HepG2 (cell line): ENCODE measurements around the gene PLCB4. TPM values are rescaled to one million over a fixed set of nuclear protein-coding genes. Genes with fewer than 3 reads are reported as not detected.

Experiments
- ATAC-seq: fragments of 200-7000 bp; cut with Tn5 transposase; 3 replicates; pipeline ENCODE4 v1.9.1; 2020; ENCODE audit warnings: mild to moderate bottlenecking, moderate library complexity
- BruUV-seq: library from RNA; stranded (reverse); fragments of 400-500 nt; replicated peaks from 2 replicates; lab custom pipeline; 2021; lab: Mats Ljungman, UMichigan
- CTCF ChIA-PET: fragments of 300-600 bp; formaldehyde crosslinking; extraction: SDS; loops from one replicate; lab custom pipeline; 2021; ENCODE audit warnings: low total read pairs, inconsistent platforms, low intra/inter-chr PET ratio; lab: Yijun Ruan, JAX
- POLR2A ChIA-PET: fragments of 350-600 bp; sonication (Branson Sonifier 250); formaldehyde crosslinking; loops from one replicate; lab custom pipeline; 2020; ENCODE audit warnings: antibody characterized with exemption, inconsistent platforms; lab: Yijun Ruan, JAX
- DNase-seq: peaks from one replicate; pipeline ENCODE4 v3.0.0-alpha.2; 2015; ENCODE audit warnings: low spot score
- FAIRE-seq: peaks from 3 replicates; lab custom pipeline; 2011; peaks lifted over from hg19 to GRCh38; lab: Jason Lieb, UNC
- H2AFZ ChIP-seq: one replicate; pipeline ENCODE4 v1.6.1; 2011; ENCODE audit warnings: low read length, inconsistent platforms
- H3K27ac ChIP-seq: fragments of 300-600 bp; 3 replicates; pipeline ENCODE4 v1.8.0; 2011; ENCODE audit warnings: mixed run types, mild to moderate bottlenecking, mixed read lengths, low read length, inconsistent platforms; ENCODE audit not compliant: insufficient read depth; ENCODE audit errors: extremely low read length
- H3K27me3 ChIP-seq, 2 experiments: fragments of 200-600 bp in 1 of 2; 2 replicates in 1 of 2; 3 replicates in 1 of 2; pipeline versions ENCODE4 v1.6.0 to v1.8.0; 2011; ENCODE audit warnings: low read length in 2 of 2, mild to moderate bottlenecking in 2 of 2, moderate library complexity in 2 of 2, inconsistent platforms in 1 of 2; ENCODE audit not compliant: insufficient read depth in 2 of 2, control insufficient read depth in 1 of 2
- H3K36me3 ChIP-seq, 2 experiments: fragments of 200-600 bp in 1 of 2; replicated peaks in 1 of 2; 2 replicates in 1 of 2; 3 replicates in 1 of 2; pipeline versions ENCODE4 v1.5.1 to v1.8.0; 2011; ENCODE audit warnings: low read length in 2 of 2, inconsistent platforms in 1 of 2; ENCODE audit not compliant: insufficient read depth in 2 of 2, control insufficient read depth in 1 of 2
- H3K4me1 ChIP-seq: 2 replicates; pipeline ENCODE4 v1.5.1; 2012; ENCODE audit warnings: low read length, inconsistent platforms; ENCODE audit not compliant: insufficient read depth
- H3K4me2 ChIP-seq: 2 replicates; pipeline ENCODE4 v1.6.0; 2011; ENCODE audit warnings: low read depth, low read length, inconsistent platforms
- H3K4me3 ChIP-seq, 3 experiments: fragments of 200-600 bp in 1 of 3; sonication (generic), shearing (Covaris generic) in 1 of 3; replicated peaks in 1 of 3; 2 replicates each; pipeline ENCODE4 v1.5.1; 2011 to 2016; ENCODE audit warnings: low read length in 3 of 3, inconsistent platforms in 2 of 3, low read depth in 2 of 3, mild to moderate bottlenecking in 2 of 3, control low read depth in 1 of 3, mixed read lengths in 1 of 3; ENCODE audit not compliant: insufficient read depth in 1 of 3
- H3K79me2 ChIP-seq: one replicate; pipeline ENCODE4 v1.6.1; 2011; ENCODE audit warnings: low read length, inconsistent platforms; ENCODE audit not compliant: insufficient read depth
- H3K9ac ChIP-seq: 2 replicates; pipeline ENCODE4 v1.6.0; 2011; ENCODE audit warnings: mild to moderate bottlenecking, low read depth, low read length, inconsistent platforms; ENCODE audit not compliant: insufficient read depth
- H3K9me3 ChIP-seq: 2 replicates; pipeline ENCODE4 v1.5.1; 2012; ENCODE audit warnings: mild to moderate bottlenecking, low read length
- H4K20me1 ChIP-seq: 2 replicates; pipeline ENCODE4 v1.6.0; 2011; ENCODE audit warnings: inconsistent platforms, mild to moderate bottlenecking, low read length, moderate library complexity; ENCODE audit not compliant: insufficient read depth
- AGO1 ChIP-seq: fragments of 200-400 bp; formaldehyde crosslinking; IDR thresholded peaks from 2 replicates; pipeline ENCODE4 v1.6.1; 2017; ENCODE audit warnings: mild to moderate bottlenecking, low read depth, low read length, moderate library complexity; ENCODE audit not compliant: poor library complexity, severe bottlenecking
- AHR ChIP-seq: IDR thresholded peaks from 2 replicates; pipeline ENCODE4 v1.6.1; 2018; ENCODE audit warnings: missing genetic modification reagents, missing compliant biosample characterization
- CCAR2 ChIP-seq: fragments of 200-400 bp; formaldehyde crosslinking; optimal IDR thresholded peaks from 2 replicates; pipeline ENCODE3; 2018; ENCODE audit warnings: low read depth, mild to moderate bottlenecking, low read length, moderate library complexity
- CREB1 ChIP-seq, 2 experiments: fragments of 450-650 bp in 1 of 2; IDR thresholded peaks; 2 replicates each; pipeline ENCODE4 v1.6.1; 2016 to 2017; ENCODE audit warnings: control low read depth in 1 of 2, mild to moderate bottlenecking in 1 of 2, missing compliant biosample characterization in 1 of 2, missing genetic modification characterization in 1 of 2
- NFIC ChIP-seq: IDR thresholded peaks from 2 replicates; pipeline ENCODE4 v1.6.1; 2012; ENCODE audit warnings: mild to moderate bottlenecking, low read length, inconsistent platforms
- ONECUT2 ChIP-seq: sonication (generic); formaldehyde crosslinking; IDR thresholded peaks from 2 replicates; pipeline ENCODE4 v1.4.0; 2020; ENCODE audit warnings: missing genetic modification reagents
- PRPF4 ChIP-seq: fragments of 200-400 bp; formaldehyde crosslinking; IDR thresholded peaks from 2 replicates; pipeline ENCODE4 v1.6.1; 2016; ENCODE audit warnings: low read length, low read depth; ENCODE audit not compliant: poor library complexity, severe bottlenecking
- PTBP1 ChIP-seq: fragments of 200-400 bp; formaldehyde crosslinking; IDR thresholded peaks from 2 replicates; pipeline ENCODE4 v1.6.1; 2018; ENCODE audit warnings: low read length, low read depth; ENCODE audit not compliant: poor library complexity, severe bottlenecking
- SETDB1 ChIP-seq: sonication (generic); formaldehyde crosslinking; IDR thresholded peaks from 2 replicates; pipeline ENCODE4 v1.5.1; 2020; ENCODE audit warnings: missing genetic modification reagents, mild to moderate bottlenecking, borderline replicate concordance
- TCF7 ChIP-seq: sonication (generic); IDR thresholded peaks from 2 replicates; pipeline ENCODE4 v1.6.1; 2016; ENCODE audit warnings: antibody characterized with exemption, low read depth
- ZMYM3 ChIP-seq: sonication (generic); formaldehyde crosslinking; IDR thresholded peaks from 2 replicates; pipeline ENCODE4 v1.5.1; 2020; ENCODE audit warnings: mild to moderate bottlenecking, missing genetic modification reagents
- ZNF235 ChIP-seq: sonication (generic); formaldehyde crosslinking; IDR thresholded peaks from 2 replicates; pipeline ENCODE4 v1.8.1; 2023; ENCODE audit warnings: mild to moderate bottlenecking, missing genetic modification reagents, borderline replicate concordance
- ZNF501 ChIP-seq: sonication (generic); formaldehyde crosslinking; IDR thresholded peaks from 2 replicates; pipeline ENCODE4 v1.5.1; 2020; ENCODE audit warnings: mild to moderate bottlenecking, moderate library complexity, missing genetic modification reagents
- WGBS: methylation state at CpG from one replicate; pipeline ENCODE4 v1.1.6; 2017; ENCODE audit warnings: low lambda C conversion rate; 5-methylcytosine and 5-hydroxymethylcytosine counted together
- in situ Hi-C: cut with HindIII; loops from 2 replicates; pipeline ENCODE4 v1.10.0; 2017; ENCODE audit warnings: low pct_unique_long_range_greater_than_20kb; ENCODE audit not compliant: extremely low pct_ligation_motif_present
- intact Hi-C: fragments of 100-400 bp; cut with micrococcal nuclease; formaldehyde crosslinking; loops from one replicate; pipeline ENCODE4 v1.10.0; 2022; ENCODE audit not compliant: unreplicated experiment
- polyA plus RNA-seq, 8 experiments: library from polyadenylated mRNA; depleted of rRNA in 3 of 8; stranded (reverse) in 7 of 8; unstranded in 1 of 8; fragments of >200 nt; fragmentation: Illumina TruSeq in 4 of 8; extraction: Trizol in 4 of 8; gene quantifications; 2 replicates each; pipeline versions ENCODE4 v1.2.1 to v1.2.3, GENCODE V29; 2011 to 2016; ENCODE audit warnings: low read depth in 4 of 8, missing spikeins in 1 of 8, mixed read lengths in 1 of 8; ENCODE audit not compliant: insufficient read depth in 1 of 8
- total RNA-seq, 5 experiments: library from RNA; depleted of rRNA; stranded (reverse); fragments of >200 nt; fragmentation: Illumina TruSeq; extraction: Trizol; gene quantifications; 2 replicates each; pipeline ENCODE4 v1.2.3, GENCODE V29; 2016; ENCODE audit warnings: low read depth in 1 of 5
- TF ChIP-seq, protein P1 (sequence below): sonication (generic); formaldehyde crosslinking; IDR thresholded peaks from 2 replicates; pipeline ENCODE4 v1.5.0; 2020; ENCODE audit warnings: mild to moderate bottlenecking, low read depth, missing genetic modification reagents, borderline replicate concordance
- TF ChIP-seq, protein P2 (sequence below): sonication (generic); formaldehyde crosslinking; IDR thresholded peaks from 2 replicates; pipeline ENCODE4; 2020; ENCODE audit warnings: missing genetic modification reagents, mild to moderate bottlenecking, borderline replicate concordance

The PLCB4 gene
- total and polyA plus RNA-seq, 2 of the 13 experiments (the other 11 are each of a cell fraction or from before 2014, with no cell fraction given): 0.01 TPM; not detected in 1

DNA sequence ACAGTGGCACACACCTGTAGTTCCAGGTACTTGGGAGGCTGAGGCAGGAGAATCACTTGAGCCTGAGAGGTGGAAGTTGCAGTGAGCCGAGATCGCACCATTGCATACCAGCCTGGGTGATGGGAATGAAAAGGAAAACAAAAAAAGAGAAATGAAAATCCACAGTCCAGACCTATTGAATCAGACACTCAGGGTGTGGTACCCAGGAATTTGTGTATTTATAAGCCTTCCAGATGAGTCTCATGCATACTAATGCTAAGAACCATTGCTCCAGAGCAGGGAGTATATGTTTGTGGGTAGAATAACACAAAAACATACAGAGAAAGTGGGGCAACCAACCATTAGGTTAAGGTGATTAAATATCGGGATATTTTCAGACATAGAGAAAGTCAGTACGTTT is 36.1 kb upstream of the PLCB4 start (continued):
- TF ChIP-seq ZNF235 (CRISPR knock-in tag) (no peak), ZNF501 (CRISPR knock-in tag) (no peak), PTBP1 (no peak), NFIC (no peak)

DNA sequence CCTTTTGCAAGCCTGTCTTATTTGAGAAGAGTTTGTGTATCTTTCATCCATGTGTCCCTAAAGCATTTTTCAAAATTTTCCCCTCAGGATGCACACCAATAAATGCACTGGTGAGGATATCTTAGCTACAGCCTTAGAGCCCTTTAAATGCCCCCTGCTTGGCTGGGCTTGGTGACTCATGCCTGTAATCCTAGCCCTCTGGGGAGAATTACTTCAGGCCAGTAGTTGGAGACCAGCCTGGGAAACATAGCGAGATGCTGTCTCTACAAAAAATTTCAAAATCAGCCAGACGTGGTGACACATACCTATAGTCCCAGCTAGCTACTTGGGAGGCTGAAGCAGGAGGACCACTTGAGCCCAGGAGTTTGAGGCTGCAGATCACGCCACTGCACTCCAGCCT is 33.8 kb upstream of the PLCB4 start:
- in situ Hi-C loops: no loop called here
- no peak overlapping the region for H3K4me2 ChIP-seq
- POLR2A ChIA-PET: no interaction called here

More for the DNA sequence above, 33.8 kb upstream of the PLCB4 start:
- FAIRE-seq: no peak
- ATAC-seq: no peak
- Histone ChIP-seq H3K4me1 (no peaks in the 10 kb centered on the region), H3K79me2 (no peaks in the 10 kb centered on the region), H3K9me3 (no peaks in the 10 kb centered on the region), H3K9ac (no peak overlapping the region), H4K20me1 (no peaks in the 10 kb centered on the region), H3K27ac (no peak overlapping the region), H3K27me3 (no peaks in the 10 kb centered on the region), H2AFZ (no peak overlapping the region), H3K4me3 (no peak overlapping the region), H3K36me3 (no peaks in the 10 kb centered on the region)
- TF ChIP-seq SETDB1 (no peak), TCF7 (no peak), CREB1 (IDR thresholded peaks at IDR 0.05) (no peak), CREB1 (CRISPR knock-in tag; IDR thresholded peaks at IDR 0.05) (no peak), AGO1 (no peak), PRPF4 (no peak), ZMYM3 (CRISPR knock-in tag) (no peak), AHR (CRISPR knock-in tag) (no peak), ONECUT2 (CRISPR knock-in tag) (no peak), CCAR2 (no peak)
- TF ChIP-seq, protein P1, sequence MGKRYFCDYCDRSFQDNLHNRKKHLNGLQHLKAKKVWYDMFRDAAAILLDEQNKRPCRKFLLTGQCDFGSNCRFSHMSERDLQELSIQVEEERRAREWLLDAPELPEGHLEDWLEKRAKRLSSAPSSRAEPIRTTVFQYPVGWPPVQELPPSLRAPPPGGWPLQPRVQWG (CRISPR knock-in tag): no peak
- TF ChIP-seq, protein P2, sequence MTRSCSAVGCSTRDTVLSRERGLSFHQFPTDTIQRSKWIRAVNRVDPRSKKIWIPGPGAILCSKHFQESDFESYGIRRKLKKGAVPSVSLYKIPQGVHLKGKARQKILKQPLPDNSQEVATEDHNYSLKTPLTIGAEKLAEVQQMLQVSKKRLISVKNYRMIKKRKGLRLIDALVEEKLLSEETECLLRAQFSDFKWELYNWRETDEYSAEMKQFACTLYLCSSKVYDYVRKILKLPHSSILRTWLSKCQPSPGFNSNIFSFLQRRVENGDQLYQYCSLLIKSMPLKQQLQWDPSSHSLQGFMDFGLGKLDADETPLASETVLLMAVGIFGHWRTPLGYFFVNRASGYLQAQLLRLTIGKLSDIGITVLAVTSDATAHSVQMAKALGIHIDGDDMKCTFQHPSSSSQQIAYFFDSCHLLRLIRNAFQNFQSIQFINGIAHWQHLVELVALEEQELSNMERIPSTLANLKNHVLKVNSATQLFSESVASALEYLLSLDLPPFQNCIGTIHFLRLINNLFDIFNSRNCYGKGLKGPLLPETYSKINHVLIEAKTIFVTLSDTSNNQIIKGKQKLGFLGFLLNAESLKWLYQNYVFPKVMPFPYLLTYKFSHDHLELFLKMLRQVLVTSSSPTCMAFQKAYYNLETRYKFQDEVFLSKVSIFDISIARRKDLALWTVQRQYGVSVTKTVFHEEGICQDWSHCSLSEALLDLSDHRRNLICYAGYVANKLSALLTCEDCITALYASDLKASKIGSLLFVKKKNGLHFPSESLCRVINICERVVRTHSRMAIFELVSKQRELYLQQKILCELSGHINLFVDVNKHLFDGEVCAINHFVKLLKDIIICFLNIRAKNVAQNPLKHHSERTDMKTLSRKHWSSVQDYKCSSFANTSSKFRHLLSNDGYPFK (CRISPR knock-in tag): no peak
- intact Hi-C loops: no loop called here
- BruUV-seq: no TSS peak
- no peak for DNase-seq
- CTCF ChIA-PET: no interaction called here
- 2% methylated on average over 3 of the region's 3 CpGs for WGBS
